ENCODE data around the gene CAPN14.

DNA sequence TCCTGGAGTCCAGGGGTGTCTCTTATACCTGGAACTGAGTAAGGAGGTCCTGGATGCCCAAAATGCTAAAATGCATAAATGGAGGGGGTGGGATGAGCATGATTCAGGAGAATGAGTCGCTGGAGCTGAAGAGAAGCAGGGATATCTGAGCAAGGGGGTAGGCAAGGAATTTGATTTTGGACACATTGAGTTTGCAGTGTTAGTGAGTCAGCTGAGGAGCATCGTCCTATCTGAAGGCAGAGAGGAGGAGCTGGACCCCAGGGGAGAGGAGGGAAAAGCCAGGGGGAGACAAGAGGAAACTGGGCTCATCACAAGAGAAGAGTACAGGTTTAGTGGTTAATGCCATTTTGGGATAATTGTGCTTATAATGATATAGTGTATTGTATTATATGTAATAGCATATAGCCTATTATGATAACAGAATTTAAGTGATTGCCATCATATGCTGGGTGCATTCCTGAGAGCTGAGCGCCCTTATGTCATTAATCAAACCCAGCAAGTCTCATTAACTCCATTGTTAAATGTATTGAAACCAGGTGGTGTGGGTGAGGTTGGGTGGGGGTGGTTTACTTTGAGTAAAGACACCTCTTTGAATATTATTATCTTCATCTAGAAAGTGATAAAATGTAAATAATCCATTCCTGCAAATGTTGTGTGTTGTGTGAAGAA, 29.0 kb upstream of the CAPN14 start:
- TF ChIP-seq POLR2AphosphoS5 (IDR thresholded peaks at IDR 0.05; ENCODE audit: low read depth, low read length) (no peak), POLR2A (IDR thresholded peaks at IDR 0.05; ENCODE audit: low read depth, low read length) (no peak)

Measured in GM12892 (cell line).